Measurements from ENCODE around the gene PLCB2. TPM values are rescaled to one million over a fixed set of nuclear protein-coding genes. Genes with fewer than 3 reads are reported as not detected.

The PLCB2 gene
- total and polyA plus RNA-seq, 2 experiments from 2014 or later, result 9.5 to 13.8 TPM

- peaks cover 49% of the 10 kb centered on the region for H3K4me1 Mint-ChIP-seq
- no peaks in the 10 kb centered on the region for H4K20me1 ChIP-seq (replicated peaks; ENCODE audit: insufficient read depth)
- H3K27me3 Mint-ChIP-seq (ENCODE audit: insufficient read depth, low read depth, poor library complexity), result peaks cover 65% of the 10 kb centered on the region
- no peaks in the 10 kb centered on the region for H3K9me2 ChIP-seq (ENCODE audit: insufficient read depth)
- H3K79me2 ChIP-seq (replicated peaks; ENCODE audit: insufficient read depth), result no peaks in the 10 kb centered on the region
- H3K4me1 ChIP-seq (ENCODE audit: insufficient read depth), result peaks cover 29% of the 10 kb centered on the region
- peaks cover 21% of the 10 kb centered on the region; the same call in 1 of the 2 replicates for H3F3A ChIP-seq (replicated peaks; ENCODE audit: low read depth)
- no peak overlapping the region; the same call in 2 of the 3 replicates for H3K4me3 Mint-ChIP-seq
- no peaks in the 10 kb centered on the region for H3K36me3 ChIP-seq (ENCODE audit: insufficient read depth)
- no peak overlapping the region for H3K27ac ChIP-seq (ENCODE audit: low read depth)
- no peak for TF ChIP-seq NANOG (IDR thresholded peaks at IDR 0.05; ENCODE audit: borderline replicate concordance)
- TF ChIP-seq ZNF331 (CRISPR knock-in tag; IDR thresholded peaks at IDR 0.05; ENCODE audit: low read depth), result no peak
- TF ChIP-seq ZNF462 (CRISPR knock-in tag; IDR thresholded peaks at IDR 0.05), result no peak
- no peak for TF ChIP-seq EZH2 (IDR thresholded peaks at IDR 0.05; ENCODE audit: low read depth, unreplicated experiment)
- TF ChIP-seq CREB1 (CRISPR knock-in tag; IDR thresholded peaks at IDR 0.05; ENCODE audit: low read depth), result no peak
- TF ChIP-seq POLR2AphosphoS5 (IDR thresholded peaks at IDR 0.05; ENCODE audit: low read depth), result no peak
- no peak for TF ChIP-seq STAT1 (IDR thresholded peaks at IDR 0.05; ENCODE audit: unreplicated experiment)
- no peak for TF ChIP-seq CTCF (conservative IDR thresholded peaks at IDR 0.05; ENCODE audit: low read depth in 2 of 2)
- no peak for TF ChIP-seq ZNF114 (CRISPR knock-in tag; IDR thresholded peaks at IDR 0.05)
- TF ChIP-seq JUNB (IDR thresholded peaks at IDR 0.05; ENCODE audit: unreplicated experiment), result no peak
- TF ChIP-seq EZH2phosphoT487 (IDR thresholded peaks at IDR 0.05; ENCODE audit: unreplicated experiment), result no peak
- DNase-seq (ENCODE audit: low spot score) (no peak), ATAC-seq (no peak)
- H2AFZ ChIP-seq, result no peak overlapping the region
- H3K9me3 Mint-ChIP-seq, result no peaks in the 10 kb centered on the region
- peak overlapping the region; percentile 40; the same call in 1 of the 2 replicates for H3K4me2 ChIP-seq
- H3K36me3 Mint-ChIP-seq (ENCODE audit: low read depth), result peaks cover 2% of the 10 kb centered on the region; the same call in 1 of the 3 replicates
- H3K27me3 ChIP-seq (ENCODE audit: insufficient read depth), result peaks cover 84% of the 10 kb centered on the region
- no peak overlapping the region for H3K27ac Mint-ChIP-seq
- no peak overlapping the region for H3K4me3 ChIP-seq
These were observed 22.6 kb downstream of the PLCB2 start for GRCh38 chr15:40285151-40285550.

Measured in GM23338 (cell line).